ENCODE measurements around the gene TICAM1. TPM values are rescaled to one million over a fixed set of nuclear protein-coding genes. Genes with fewer than 3 reads are reported as not detected.

The TICAM1 gene
- total and polyA plus RNA-seq, 2 experiments from 2014 or later = 0.32 to 0.38 TPM

DNA sequence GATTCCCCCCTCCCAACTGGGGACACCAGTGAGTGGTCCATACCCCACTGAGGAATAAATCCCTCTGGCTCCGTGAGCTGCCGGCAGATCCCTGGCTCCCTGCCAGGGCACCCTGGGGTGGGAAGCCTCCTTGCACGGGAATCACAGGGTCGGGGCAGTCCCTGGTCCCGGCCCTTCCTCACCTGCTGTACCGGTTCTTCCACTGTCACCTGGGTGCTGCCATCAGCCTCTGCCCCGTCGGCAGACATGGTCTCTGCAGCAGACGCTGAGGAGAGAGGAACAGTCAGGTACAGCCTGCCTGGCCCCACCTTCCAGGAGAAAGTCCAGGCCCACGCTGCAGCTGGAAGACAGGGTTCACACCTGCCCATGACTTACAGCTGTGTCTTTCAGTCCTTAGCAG, 29.6 kb upstream of the TICAM1 start (continued):
- TF ChIP-seq, protein P1, sequence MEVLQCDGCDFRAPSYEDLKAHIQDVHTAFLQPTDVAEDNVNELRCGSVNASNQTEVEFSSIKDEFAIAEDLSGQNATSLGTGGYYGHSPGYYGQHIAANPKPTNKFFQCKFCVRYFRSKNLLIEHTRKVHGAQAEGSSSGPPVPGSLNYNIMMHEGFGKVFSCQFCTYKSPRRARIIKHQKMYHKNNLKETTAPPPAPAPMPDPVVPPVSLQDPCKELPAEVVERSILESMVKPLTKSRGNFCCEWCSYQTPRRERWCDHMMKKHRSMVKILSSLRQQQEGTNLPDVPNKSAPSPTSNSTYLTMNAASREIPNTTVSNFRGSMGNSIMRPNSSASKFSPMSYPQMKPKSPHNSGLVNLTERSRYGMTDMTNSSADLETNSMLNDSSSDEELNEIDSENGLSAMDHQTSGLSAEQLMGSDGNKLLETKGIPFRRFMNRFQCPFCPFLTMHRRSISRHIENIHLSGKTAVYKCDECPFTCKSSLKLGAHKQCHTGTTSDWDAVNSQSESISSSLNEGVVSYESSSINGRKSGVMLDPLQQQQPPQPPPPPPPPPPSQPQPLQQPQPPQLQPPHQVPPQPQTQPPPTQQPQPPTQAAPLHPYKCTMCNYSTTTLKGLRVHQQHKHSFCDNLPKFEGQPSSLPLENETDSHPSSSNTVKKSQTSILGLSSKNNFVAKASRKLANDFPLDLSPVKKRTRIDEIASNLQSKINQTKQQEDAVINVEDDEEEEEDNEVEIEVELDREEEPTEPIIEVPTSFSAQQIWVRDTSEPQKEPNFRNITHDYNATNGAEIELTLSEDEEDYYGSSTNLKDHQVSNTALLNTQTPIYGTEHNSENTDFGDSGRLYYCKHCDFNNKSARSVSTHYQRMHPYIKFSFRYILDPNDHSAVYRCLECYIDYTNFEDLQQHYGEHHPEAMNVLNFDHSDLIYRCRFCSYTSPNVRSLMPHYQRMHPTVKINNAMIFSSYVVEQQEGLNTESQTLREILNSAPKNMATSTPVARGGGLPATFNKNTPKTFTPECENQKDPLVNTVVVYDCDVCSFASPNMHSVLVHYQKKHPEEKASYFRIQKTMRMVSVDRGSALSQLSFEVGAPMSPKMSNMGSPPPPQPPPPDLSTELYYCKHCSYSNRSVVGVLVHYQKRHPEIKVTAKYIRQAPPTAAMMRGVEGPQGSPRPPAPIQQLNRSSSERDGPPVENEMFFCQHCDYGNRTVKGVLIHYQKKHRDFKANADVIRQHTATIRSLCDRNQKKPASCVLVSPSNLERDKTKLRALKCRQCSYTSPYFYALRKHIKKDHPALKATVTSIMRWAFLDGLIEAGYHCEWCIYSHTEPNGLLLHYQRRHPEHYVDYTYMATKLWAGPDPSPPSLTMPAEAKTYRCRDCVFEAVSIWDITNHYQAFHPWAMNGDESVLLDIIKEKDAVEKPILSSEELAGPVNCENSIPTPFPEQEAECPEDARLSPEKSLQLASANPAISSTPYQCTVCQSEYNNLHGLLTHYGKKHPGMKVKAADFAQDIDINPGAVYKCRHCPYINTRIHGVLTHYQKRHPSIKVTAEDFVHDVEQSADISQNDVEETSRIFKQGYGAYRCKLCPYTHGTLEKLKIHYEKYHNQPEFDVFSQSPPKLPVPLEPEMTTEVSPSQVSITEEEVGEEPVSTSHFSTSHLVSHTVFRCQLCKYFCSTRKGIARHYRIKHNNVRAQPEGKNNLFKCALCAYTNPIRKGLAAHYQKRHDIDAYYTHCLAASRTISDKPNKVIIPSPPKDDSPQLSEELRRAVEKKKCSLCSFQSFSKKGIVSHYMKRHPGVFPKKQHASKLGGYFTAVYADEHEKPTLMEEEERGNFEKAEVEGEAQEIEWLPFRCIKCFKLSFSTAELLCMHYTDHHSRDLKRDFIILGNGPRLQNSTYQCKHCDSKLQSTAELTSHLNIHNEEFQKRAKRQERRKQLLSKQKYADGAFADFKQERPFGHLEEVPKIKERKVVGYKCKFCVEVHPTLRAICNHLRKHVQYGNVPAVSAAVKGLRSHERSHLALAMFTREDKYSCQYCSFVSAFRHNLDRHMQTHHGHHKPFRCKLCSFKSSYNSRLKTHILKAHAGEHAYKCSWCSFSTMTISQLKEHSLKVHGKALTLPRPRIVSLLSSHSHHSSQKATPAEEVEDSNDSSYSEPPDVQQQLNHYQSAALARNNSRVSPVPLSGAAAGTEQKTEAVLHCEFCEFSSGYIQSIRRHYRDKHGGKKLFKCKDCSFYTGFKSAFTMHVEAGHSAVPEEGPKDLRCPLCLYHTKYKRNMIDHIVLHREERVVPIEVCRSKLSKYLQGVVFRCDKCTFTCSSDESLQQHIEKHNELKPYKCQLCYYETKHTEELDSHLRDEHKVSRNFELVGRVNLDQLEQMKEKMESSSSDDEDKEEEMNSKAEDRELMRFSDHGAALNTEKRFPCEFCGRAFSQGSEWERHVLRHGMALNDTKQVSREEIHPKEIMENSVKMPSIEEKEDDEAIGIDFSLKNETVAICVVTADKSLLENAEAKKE (CRISPR knock-in tag; IDR thresholded peaks at IDR 0.05) = no peak
- TF ChIP-seq JUNB (IDR thresholded peaks at IDR 0.05; ENCODE audit: unreplicated experiment) = no peak
- no peak for TF ChIP-seq EZH2phosphoT487 (IDR thresholded peaks at IDR 0.05; ENCODE audit: unreplicated experiment)
- no peak for TF ChIP-seq CTCF (conservative IDR thresholded peaks at IDR 0.05; ENCODE audit: low read depth in 2 of 2)
- no peak for TF ChIP-seq ZNF114 (CRISPR knock-in tag; IDR thresholded peaks at IDR 0.05)
- no peak for TF ChIP-seq EZH2 (IDR thresholded peaks at IDR 0.05; ENCODE audit: low read depth, unreplicated experiment)
- TF ChIP-seq CREB1 (CRISPR knock-in tag; IDR thresholded peaks at IDR 0.05; ENCODE audit: low read depth) = no peak
- no peak for TF ChIP-seq ETS1 (IDR thresholded peaks at IDR 0.05)
- no peak for TF ChIP-seq POLR2AphosphoS5 (IDR thresholded peaks at IDR 0.05; ENCODE audit: low read depth)
- no peak for TF ChIP-seq STAT1 (IDR thresholded peaks at IDR 0.05; ENCODE audit: unreplicated experiment)

Measured in GM23338 (cell line).